GM18507 (cell line): ENCODE data around the gene SWAP70.

Experiments
- DNase-seq: peaks from one replicate; pipeline ENCODE4 v3.0.0; 2011; ENCODE audit warnings: low read depth; ENCODE audit not compliant: insufficient read length; ENCODE audit errors: extremely low spot score
- FAIRE-seq: peaks from 2 replicates; lab custom pipeline; 2011; peaks lifted over from hg19 to GRCh38; lab: Jason Lieb, UNC

The SWAP70 gene

DNA sequence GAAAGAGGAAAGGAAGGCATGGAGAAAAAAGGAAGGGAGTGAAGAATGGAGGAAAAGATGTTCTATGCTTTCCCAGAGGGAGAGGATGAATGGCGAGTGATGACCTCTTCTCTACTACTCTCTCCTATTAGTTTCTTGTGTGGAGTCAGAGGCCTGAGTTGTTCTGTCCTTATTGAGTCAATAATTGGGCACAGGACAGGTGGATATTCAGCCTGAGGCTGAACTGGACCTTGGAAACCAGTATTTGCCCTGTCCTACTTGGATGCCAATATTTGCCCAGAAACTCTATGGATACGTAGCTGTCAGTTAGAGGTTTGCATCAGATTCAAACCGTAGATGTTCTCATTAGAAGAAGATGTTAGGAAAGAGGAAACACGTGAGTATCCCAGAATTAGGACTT is 17.6 kb upstream of the SWAP70 start:
- no peak for FAIRE-seq

DNA sequence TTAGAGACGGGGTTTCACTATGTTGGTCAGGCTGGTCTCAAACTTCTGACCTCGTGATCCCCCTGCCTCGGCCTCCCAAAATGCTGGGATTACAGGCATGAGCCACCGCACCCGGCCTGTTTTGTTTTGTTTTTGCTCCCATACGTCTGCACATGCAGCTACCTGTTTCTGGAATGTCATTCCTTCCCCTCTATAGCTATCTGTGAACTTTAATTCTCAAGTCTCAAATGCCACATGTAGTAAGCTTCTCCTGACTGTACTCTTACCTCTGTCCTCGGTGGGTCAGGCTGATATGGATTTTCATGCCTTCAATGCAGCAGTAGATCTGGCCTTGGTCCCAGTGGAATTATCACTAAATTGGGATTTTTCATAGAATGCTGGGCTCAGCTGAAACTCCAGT is 12.4 kb upstream of the SWAP70 start:
- DNase-seq (no peak), FAIRE-seq (no peak)

More for the DNA sequence above, 17.6 kb upstream of the SWAP70 start:
- no peak for DNase-seq

GRCh38 chr11:9651899-9652748 is 11.8 kb upstream of the SWAP70 start:
- no peak for DNase-seq
- no peak for FAIRE-seq

GRCh38 chr11:9653871-9654270 is 10.0 kb upstream of the SWAP70 start:
- no peak for DNase-seq

GRCh38 chr11:9656864-9657263 is 7.0 kb upstream of the SWAP70 start:
- DNase-seq (no peak), FAIRE-seq (no peak)

More at GRCh38 chr11:9653871-9654270, 10.0 kb upstream of the SWAP70 start:
- FAIRE-seq: no peak

GRCh38 chr11:9657531-9657930 is 6.3 kb upstream of the SWAP70 start:
- no peak for DNase-seq
- no peak for FAIRE-seq

GRCh38 chr11:9660886-9661285 is 3.0 kb upstream of the SWAP70 start:
- no peak for DNase-seq
- FAIRE-seq: no peak

GRCh38 chr11:9662273-9662672 is 1.6 kb upstream of the SWAP70 start:
- DNase-seq (no peak), FAIRE-seq (peak; percentile 70)

GRCh38 chr11:9664276-9665171 is 647 bp downstream of the SWAP70 start:
- DNase-seq (no peak), FAIRE-seq (no peak)

DNA sequence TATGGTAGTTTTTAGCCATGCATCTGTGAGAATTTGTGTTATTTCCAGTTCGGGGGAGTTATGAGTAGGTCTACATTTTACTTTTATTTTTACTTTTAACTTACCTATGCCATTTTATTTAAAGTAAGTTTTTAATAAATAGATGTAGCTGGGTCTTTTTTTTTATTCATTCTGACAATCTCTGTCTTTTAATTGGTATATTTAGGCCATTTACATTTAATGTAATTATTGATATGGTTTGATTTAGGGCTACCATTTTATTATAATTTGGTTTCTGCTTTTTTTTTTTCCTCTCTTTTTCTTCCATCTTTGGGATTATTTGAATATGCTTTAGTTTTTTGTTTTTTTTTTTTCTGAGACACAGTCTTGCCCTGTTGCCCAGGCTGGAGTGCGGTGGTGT is 1.9 kb downstream of the SWAP70 start:
- no peak for FAIRE-seq
- DNase-seq: no peak

- no peak for FAIRE-seq
Measured at GRCh38 chr11:9669954-9670353, 6.1 kb downstream of the SWAP70 start.

DNA sequence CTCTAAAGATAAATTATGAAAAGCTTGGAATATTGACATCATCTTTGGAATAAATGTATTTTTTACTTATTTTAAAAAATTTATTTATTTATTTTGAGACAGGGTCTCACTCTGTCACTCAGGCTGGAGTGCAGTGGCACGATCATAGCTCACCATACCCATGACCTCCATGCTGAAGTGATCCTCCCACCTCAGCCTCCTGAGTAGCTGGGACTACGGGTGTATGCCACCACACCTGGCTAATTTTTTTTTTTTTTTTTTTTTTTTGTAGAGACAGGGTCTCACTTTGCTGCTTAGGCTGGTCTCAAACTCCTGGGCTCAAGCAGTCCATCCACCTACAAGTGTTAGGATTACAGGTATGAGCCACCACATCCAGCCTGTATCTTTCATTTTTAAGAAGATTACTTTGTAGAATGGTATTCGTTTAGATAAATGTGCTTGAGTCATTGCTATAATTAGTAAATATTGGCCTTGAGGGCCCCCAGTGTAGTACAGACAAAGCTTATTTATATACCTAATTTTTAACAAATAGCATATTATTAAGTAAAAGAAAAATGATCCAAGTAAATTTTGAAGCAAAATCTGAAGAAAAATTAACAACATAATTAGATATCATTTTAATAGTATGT is 8.5 kb downstream of the SWAP70 start:
- FAIRE-seq (no peak), DNase-seq (no peak)

More at GRCh38 chr11:9669954-9670353, 6.1 kb downstream of the SWAP70 start:
- DNase-seq: no peak

DNA sequence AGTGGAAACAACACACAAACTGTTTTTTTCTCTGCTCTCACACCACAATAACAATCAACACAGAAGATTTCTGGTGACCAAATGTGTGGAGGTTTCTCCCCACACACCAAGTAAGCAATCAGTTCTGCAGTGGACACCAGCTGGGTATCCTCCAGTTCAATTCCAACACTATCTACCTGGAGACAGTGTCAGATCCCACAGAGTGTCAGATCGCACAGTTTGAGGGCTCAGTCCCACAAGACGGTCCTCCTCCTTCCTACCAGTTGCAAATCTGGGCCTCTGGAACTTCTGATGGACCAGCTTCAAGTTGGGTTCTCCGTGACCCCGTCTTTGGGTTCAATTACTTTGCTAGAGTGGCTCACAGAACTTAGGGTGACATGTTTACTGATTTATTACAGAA is 9.0 kb downstream of the SWAP70 start:
- peak; percentile 5 for FAIRE-seq
- DNase-seq: no peak

DNA sequence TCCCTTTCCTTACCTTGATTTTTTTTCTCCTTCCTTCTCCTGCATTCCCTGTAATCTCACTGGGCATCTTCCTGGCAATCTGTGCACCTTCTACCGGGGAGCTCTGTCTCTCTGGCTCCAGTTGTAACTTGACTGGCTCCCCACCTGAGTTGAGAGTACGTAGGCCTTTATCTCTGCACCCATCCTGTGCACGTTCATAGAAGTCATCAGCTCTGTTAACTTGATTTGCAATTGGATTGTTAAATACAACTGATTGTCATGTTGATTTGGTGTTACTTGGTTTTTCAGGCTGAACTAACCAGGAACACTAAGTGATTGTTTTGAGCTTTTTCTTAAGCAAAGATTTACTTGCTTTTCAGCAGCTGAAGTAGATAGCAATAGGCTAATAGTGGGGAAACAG is 11.8 kb downstream of the SWAP70 start:
- no peak for DNase-seq
- peak; percentile 58 for FAIRE-seq

GRCh38 chr11:9677951-9678350 is 14.1 kb downstream of the SWAP70 start:
- DNase-seq: no peak
- no peak for FAIRE-seq

DNA sequence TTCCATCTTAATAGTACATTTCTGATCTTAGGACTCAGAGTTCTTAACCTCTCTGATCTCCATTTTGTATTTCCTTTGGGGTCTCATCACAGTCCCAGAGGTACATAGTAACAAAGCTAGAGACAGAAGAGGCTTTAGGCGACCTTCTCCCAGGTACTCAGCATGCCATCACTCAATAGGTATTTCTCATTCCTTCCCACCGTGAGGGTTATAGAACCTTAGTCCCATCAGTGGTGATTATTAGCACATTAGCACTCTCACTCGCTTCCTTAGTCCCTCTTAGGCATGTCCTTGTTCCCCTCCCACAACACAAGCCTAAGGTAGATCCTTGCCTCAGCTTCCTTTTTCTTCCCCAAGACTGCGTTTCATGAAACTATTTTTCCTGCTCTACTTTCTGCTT is 14.7 kb downstream of the SWAP70 start:
- DNase-seq (no peak), FAIRE-seq (no peak)

DNA sequence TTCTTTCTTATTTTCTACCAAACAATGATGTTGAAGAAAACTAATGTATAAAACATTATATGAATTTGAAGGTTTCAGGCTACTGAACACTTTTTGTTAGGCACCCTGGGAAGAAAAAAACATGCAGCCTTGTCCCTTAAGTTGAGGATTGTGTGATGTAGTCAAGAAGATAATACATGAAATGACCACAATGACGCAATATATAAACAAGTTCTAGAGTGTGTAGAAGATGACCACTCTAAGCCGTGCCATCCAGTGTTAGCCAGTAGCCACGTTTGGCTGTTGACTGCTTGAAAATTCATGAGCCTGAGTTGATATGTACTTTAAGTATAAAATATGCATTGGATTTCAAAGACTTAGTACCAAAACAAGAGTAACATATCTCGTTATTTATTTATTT is 16.2 kb downstream of the SWAP70 start:
- DNase-seq (no peak), FAIRE-seq (no peak)

GRCh38 chr11:9681583-9682372 is 17.9 kb downstream of the SWAP70 start:
- FAIRE-seq: peak; percentile 75

GRCh38 chr11:9687711-9688477 is 24.0 kb downstream of the SWAP70 start:
- no peak for FAIRE-seq

More at GRCh38 chr11:9681583-9682372, 17.9 kb downstream of the SWAP70 start:
- no peak for DNase-seq

More at GRCh38 chr11:9687711-9688477, 24.0 kb downstream of the SWAP70 start:
- DNase-seq: no peak
